Osteoblast (primary cell): ENCODE results near the gene BPIFB3. TPM values are rescaled to one million over a fixed set of nuclear protein-coding genes. Genes with fewer than 3 reads are reported as not detected.

Experiments
- DNase-seq: peaks from one replicate; pipeline ENCODE4 v3.0.0; 2011; ENCODE audit warnings: low spot score, mixed read lengths; ENCODE audit not compliant: insufficient read length; ENCODE audit errors: missing footprints
- H2AFZ ChIP-seq: 2 replicates; pipeline ENCODE4 v1.6.0; 2011; ENCODE audit warnings: mild to moderate bottlenecking, low read length
- H3K27ac ChIP-seq: 2 replicates; pipeline ENCODE4 v1.5.1; 2011; ENCODE audit warnings: mild to moderate bottlenecking, low read depth, low read length, moderate library complexity
- H3K27me3 ChIP-seq: 2 replicates; pipeline ENCODE4 v1.6.0; 2012; ENCODE audit warnings: mild to moderate bottlenecking, control low read depth, inconsistent platforms, low read length, moderate library complexity; ENCODE audit not compliant: insufficient read depth
- H3K36me3 ChIP-seq: 2 replicates; pipeline ENCODE4 v1.5.1; 2011; ENCODE audit warnings: mild to moderate bottlenecking, low read length, control low read depth, moderate library complexity; ENCODE audit not compliant: insufficient read depth
- H3K4me1 ChIP-seq: 2 replicates; pipeline ENCODE4 v1.5.1; 2011; ENCODE audit warnings: mild to moderate bottlenecking, low read length, control low read depth, moderate library complexity; ENCODE audit not compliant: insufficient read depth
- H3K4me2 ChIP-seq: 2 replicates; pipeline ENCODE4 v1.6.0; 2011; ENCODE audit warnings: mild to moderate bottlenecking, low read length; ENCODE audit not compliant: insufficient read depth
- H3K4me3 ChIP-seq: fragments of 200-600 bp; sonication (generic); 3 replicates; pipeline ENCODE4 v1.5.1; 2012; ENCODE audit warnings: mild to moderate bottlenecking, low read length, inconsistent platforms; ENCODE audit not compliant: insufficient read depth
- H3K79me2 ChIP-seq: 2 replicates; pipeline ENCODE4 v1.6.0; 2012; ENCODE audit warnings: mild to moderate bottlenecking, low read length, control low read depth, inconsistent platforms; ENCODE audit not compliant: insufficient read depth
- H3K9me3 ChIP-seq: 2 replicates; pipeline ENCODE4 v1.5.1; 2011; ENCODE audit warnings: low read depth, low read length, control low read depth
- H4K20me1 ChIP-seq: 2 replicates; pipeline ENCODE4 v1.6.0; 2012; ENCODE audit warnings: mild to moderate bottlenecking, low read length, control low read depth; ENCODE audit not compliant: insufficient read depth
- total RNA-seq: library from RNA; depleted of rRNA; stranded (reverse); fragments of >200 nt; gene quantifications from 2 replicates; pipeline ENCODE4 v1.2.3, GENCODE V29; 2012
- TF ChIP-seq, protein P1 (sequence below): IDR thresholded peaks from 2 replicates; pipeline ENCODE4 v1.5.1; 2011; ENCODE audit warnings: mild to moderate bottlenecking, low read depth, low read length, moderate library complexity; ENCODE audit errors: extremely low read depth

Gene BPIFB3
- total RNA-seq, 1 donor, result not detected

DNA sequence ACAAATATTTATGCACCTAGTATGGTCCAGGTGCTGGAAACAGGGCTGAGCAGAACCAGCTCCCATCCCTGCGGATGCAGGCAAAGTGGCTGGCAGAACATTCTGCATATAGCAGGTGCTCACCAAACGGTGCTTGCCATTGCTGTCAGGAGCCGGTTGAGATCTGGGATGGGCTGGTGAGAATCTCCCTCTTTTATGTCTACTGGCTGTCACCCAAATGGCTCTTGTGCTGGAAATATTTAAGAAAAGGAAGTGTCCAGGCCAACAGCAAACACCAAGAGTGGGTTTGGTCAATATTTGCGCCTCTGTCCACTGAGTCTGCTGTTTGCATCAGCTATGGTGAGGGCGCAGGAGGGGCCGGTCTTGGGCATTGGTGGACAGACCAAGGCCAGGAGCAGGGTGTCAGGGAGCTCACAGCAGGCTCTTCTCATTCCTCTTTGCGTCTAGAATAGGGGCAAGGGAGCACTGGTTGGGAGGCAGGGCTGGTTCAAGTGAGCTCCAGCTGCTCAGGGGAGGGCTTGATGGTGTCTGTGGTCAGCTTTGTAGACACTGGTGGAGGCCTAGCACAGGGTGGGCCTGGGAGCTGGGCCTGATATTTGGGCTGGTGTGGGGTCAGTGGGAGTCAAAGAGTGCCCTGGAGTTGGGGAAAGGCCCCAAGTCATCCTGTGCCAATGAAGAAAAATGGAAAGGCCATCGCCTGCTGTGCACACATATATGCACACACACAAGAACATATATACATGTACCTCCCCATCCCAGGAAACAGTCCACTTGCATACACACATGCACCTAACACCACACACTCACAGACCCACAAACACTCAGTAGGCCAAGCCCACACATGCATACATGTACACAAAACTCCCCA lies 47.6 kb upstream of the BPIFB3 start:
- Histone ChIP-seq H3K36me3 (no peaks in the 10 kb centered on the region), H3K9me3 (no peaks in the 10 kb centered on the region), H3K4me3 (no peak overlapping the region), H3K4me1 (no peaks in the 10 kb centered on the region), H2AFZ (no peak overlapping the region), H3K79me2 (no peaks in the 10 kb centered on the region), H4K20me1 (no peaks in the 10 kb centered on the region), H3K27ac (no peak overlapping the region), H3K4me2 (no peak overlapping the region), H3K27me3 (peaks cover 2% of the 10 kb centered on the region)
- peak; percentile 32 for DNase-seq
- TF ChIP-seq, protein P1, sequence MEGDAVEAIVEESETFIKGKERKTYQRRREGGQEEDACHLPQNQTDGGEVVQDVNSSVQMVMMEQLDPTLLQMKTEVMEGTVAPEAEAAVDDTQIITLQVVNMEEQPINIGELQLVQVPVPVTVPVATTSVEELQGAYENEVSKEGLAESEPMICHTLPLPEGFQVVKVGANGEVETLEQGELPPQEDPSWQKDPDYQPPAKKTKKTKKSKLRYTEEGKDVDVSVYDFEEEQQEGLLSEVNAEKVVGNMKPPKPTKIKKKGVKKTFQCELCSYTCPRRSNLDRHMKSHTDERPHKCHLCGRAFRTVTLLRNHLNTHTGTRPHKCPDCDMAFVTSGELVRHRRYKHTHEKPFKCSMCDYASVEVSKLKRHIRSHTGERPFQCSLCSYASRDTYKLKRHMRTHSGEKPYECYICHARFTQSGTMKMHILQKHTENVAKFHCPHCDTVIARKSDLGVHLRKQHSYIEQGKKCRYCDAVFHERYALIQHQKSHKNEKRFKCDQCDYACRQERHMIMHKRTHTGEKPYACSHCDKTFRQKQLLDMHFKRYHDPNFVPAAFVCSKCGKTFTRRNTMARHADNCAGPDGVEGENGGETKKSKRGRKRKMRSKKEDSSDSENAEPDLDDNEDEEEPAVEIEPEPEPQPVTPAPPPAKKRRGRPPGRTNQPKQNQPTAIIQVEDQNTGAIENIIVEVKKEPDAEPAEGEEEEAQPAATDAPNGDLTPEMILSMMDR, result no peak

DNA sequence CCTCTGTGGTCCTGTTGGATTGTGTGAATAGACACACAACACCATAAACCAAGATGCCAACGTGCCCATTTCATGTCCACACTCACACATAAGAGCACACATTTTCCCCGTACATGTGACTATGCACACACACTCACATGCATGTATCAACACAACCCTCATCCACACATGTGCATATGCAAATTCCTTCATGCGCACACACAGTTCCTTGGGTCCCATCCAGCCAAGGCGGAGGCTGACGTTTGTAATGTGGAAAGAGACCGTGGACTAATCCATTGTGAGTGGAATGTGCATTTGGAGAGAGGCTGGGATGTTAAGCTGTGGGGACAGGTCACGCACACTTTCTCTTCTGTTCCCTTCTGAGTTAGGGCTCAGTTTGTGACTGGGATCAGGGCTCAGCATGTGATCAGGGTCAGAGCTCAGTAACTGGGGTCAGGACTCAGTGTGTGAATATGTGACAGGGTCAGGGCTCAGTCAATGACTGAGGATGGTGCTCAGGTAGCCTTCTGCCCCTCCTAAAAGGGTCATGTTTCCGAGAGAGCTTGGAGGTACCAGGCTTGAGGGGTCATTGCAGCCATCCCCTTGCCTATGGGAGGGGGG lies 46.8 kb upstream of the BPIFB3 start:
- Histone ChIP-seq H3K79me2 (no peaks in the 10 kb centered on the region), H2AFZ (no peak overlapping the region), H3K4me2 (no peak overlapping the region), H3K4me1 (no peaks in the 10 kb centered on the region), H3K27me3 (peaks cover 3% of the 10 kb centered on the region), H3K9me3 (no peaks in the 10 kb centered on the region), H4K20me1 (no peaks in the 10 kb centered on the region), H3K36me3 (no peaks in the 10 kb centered on the region), H3K27ac (no peak overlapping the region), H3K4me3 (no peak overlapping the region)
- DNase-seq, result peak; percentile 34
- TF ChIP-seq, protein P1, result no peak

DNA sequence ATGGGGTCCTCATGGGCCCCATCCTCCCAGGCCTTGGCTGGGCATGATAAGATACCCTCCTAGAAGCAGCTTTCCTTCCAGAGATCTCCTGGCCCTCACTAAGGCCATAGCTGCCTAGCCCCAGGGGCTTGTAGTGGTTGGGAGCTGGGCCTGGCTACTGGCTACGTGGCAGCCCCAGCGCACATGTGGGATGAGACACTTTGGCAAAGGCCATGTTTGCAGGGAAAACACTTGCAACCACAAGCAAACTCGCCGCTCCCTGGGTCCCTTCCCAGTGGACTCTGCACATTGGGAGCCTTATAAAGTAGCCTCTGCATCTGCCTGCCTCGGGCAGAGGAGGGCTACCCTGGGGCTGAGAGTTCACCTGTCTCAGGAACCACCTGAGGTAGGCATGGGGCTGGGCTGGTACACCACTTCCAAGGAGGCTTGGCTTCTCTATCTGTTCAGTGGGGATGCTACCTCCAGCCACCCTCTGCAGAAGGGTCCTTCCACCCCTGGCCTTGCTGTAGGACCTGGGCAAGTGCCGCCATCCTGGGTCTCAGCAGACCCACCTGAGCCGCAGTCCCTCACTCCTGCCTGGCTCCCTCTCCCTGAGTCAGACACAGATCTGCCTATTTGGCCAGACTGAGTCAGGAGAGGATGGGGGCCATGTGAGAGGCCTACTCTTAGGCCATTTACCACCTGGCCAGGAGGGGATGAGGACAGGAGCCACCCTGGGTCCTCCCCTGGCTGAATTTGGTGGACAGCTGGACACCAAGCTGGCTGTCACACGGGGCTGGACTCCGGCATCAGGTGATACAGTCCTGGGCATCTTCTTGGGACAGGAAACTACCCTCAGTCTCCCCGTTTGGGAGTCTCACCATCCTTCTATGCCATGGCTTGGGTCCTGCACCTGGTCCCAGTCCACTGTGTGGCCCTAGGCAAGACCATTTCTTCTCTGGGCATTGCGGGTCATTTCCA lies 46.0 kb upstream of the BPIFB3 start, which contains the start of gene BPIFB2:
BPIFB2 (plus strand) TSS at position 329 of the 960 bp plus-strand sequence. CDS start 871 bp downstream, outside the sequence.
- TF ChIP-seq, protein P1, result no peak
- DNase-seq, result peak; percentile 77
- no peak within 1 kb of the TSS for H3K4me3 ChIP-seq
- H3K27ac ChIP-seq, result no peak within 1 kb of the TSS
- H3K27me3 ChIP-seq, result peaks cover 5% of the 10 kb centered on the region
- no peaks in the 10 kb centered on the region for H3K4me1 ChIP-seq
- no peaks in the 10 kb centered on the region for H3K36me3 ChIP-seq
- no peaks in the 10 kb centered on the region for H3K79me2 ChIP-seq
- H4K20me1 ChIP-seq, result no peaks in the 10 kb centered on the region
- H3K4me2 ChIP-seq, result no peak within 1 kb of the TSS
- H2AFZ ChIP-seq, result no peak within 1 kb of the TSS
- H3K9me3 ChIP-seq, result no peaks in the 10 kb centered on the region
